ENCODE results near the gene SMC3. TPM values are rescaled to one million over a fixed set of nuclear protein-coding genes. Genes with fewer than 3 reads are reported as not detected.
"Not testable (repeated sequence)": the region's sequence is repeated elsewhere in the genome, so short reads cannot be mapped to it uniquely, and the experiment has no call there.

SMC3 gene
- total RNA-seq, 4 donors from 2014 or later = 35.5 to 62.0 (median 42.8) TPM

DNA sequence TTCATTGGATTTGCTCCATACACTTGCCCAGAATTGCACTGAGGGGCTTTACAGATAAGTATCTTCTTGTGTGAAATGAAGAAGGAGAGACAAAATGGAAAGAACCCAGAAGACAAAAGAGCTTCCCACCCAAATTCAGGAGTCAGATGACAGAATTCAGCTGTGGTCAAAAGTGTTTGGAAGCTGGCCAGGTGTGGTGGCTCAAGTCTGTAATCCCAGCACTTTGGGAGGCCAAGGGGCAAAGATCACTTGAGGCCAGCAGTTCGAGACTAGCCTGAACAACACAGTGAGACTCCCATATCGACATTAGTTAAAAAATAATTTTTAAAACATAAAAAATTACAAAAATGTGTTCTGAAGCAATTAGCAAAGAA lies 42.6 kb upstream of the SMC3 start:
- Histone ChIP-seq H3K27ac (no peak overlapping the region), H3K4me3 (no peak overlapping the region), H3K4me1 (peaks cover 0 to 1% (median 0%) of the 10 kb centered on the region in 3 donors), H3K27me3 (peaks cover 4% of the 10 kb centered on the region), H3K36me3 (no peaks in the 10 kb centered on the region), H3K9me3 (no peaks in the 10 kb centered on the region)
- TF ChIP-seq, protein P1, sequence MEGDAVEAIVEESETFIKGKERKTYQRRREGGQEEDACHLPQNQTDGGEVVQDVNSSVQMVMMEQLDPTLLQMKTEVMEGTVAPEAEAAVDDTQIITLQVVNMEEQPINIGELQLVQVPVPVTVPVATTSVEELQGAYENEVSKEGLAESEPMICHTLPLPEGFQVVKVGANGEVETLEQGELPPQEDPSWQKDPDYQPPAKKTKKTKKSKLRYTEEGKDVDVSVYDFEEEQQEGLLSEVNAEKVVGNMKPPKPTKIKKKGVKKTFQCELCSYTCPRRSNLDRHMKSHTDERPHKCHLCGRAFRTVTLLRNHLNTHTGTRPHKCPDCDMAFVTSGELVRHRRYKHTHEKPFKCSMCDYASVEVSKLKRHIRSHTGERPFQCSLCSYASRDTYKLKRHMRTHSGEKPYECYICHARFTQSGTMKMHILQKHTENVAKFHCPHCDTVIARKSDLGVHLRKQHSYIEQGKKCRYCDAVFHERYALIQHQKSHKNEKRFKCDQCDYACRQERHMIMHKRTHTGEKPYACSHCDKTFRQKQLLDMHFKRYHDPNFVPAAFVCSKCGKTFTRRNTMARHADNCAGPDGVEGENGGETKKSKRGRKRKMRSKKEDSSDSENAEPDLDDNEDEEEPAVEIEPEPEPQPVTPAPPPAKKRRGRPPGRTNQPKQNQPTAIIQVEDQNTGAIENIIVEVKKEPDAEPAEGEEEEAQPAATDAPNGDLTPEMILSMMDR (IDR thresholded peaks at IDR 0.05) = no peak
- TF ChIP-seq POLR2AphosphoS5 (IDR thresholded peaks at IDR 0.05) (no peak), POLR2A (IDR thresholded peaks at IDR 0.05) (no peak), EP300 (IDR thresholded peaks at IDR 0.05) (no peak)
- WGBS, 2 donors (ENCODE audit: low coverage in 1 of 2) = 20 to 63% methylated on average over 1 to 2 of the region's 2 CpGs
- ATAC-seq = no peak

DNA sequence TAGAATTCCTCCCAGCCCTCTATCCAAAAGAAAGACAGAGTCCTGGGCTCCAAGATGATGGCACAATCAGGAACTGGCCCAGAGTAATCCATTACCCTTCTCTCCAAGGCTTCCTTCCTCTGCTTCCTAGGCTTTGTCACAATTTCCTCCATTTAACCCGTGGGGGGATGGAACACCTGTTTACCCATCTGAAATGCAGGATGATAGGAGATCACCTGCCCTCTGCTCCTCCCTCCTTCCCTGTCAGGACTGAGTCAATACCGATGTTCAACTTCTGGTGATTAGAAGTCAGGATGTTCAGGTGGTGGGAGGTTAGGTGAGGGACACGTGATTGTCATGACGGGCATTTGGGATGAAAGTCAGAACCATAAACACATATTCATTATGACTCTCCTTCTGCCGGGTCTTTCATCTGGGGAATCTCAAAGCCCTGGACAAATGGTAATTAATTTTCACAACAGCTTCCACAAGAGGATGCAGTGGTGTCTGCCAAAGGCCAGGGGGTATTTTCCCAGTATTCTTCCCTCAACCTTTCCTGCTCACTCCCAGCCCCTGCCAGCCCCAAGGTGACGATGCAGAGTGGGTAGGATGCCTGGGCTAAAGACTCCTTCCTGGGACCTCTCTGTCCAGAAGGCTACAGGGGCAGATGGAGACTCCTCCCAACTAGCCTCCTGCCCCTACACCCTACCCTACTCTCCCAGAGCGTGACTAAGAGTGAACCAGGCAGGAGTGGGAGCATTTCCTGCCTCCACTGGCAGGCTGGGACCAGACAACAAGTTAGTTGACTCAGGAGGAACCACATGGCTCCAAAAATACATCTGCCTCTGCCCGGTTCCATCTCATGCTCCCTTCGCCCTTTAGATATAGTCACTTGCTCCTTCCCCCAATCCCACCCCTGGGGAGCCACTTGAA lies 41.9 kb upstream of the SMC3 start:
- ATAC-seq = no peak
- H3K27ac ChIP-seq = no peak overlapping the region

DNA sequence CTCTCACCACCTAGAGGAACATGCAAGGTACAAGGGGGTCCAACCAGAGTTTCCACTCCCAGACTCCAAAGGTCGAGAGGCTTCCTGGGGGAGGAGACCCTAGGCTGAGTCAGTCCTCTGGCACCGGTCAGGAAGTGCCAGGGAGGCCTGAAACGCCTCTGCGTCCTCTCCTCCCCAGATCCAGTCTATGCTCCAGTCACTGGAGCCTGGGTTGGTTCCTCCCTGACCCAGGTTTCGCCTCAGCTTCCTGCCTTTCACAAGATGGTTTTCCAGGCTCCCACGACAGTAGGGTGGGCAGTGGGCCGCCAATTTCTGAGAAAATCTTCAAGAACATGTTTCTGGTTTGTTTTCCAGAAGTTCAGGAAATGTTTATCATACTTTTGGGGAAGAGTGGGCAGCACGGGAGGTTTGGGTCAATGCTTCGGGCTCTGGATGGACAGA lies 39.7 kb upstream of the SMC3 start:
- TF ChIP-seq, protein P1 (IDR thresholded peaks at IDR 0.05) = no peak
- TF ChIP-seq POLR2AphosphoS5 (IDR thresholded peaks at IDR 0.05) (no peak), POLR2A (IDR thresholded peaks at IDR 0.05) (no peak), EP300 (IDR thresholded peaks at IDR 0.05) (no peak)
- no peaks in the 10 kb centered on the region for H3K36me3 ChIP-seq
- WGBS, 2 donors (ENCODE audit: low coverage in 1 of 2) = no CpG with 5 or more reads among the region's 9 CpGs
- H3K9me3 ChIP-seq = no peaks in the 10 kb centered on the region
- H3K4me1 ChIP-seq = peaks cover 0 to 9% (median 6%) of the 10 kb centered on the region in 3 donors
- H3K27ac ChIP-seq = no peak overlapping the region
- H3K27me3 ChIP-seq = peaks cover 31% of the 10 kb centered on the region
- no peak for ATAC-seq
- no peak overlapping the region for H3K4me3 ChIP-seq

More for the DNA sequence above, 41.9 kb upstream of the SMC3 start:
- TF ChIP-seq EP300 (IDR thresholded peaks at IDR 0.05) (no peak), POLR2AphosphoS5 (IDR thresholded peaks at IDR 0.05) (no peak), POLR2A (IDR thresholded peaks at IDR 0.05) (no peak)
- TF ChIP-seq, protein P1 (IDR thresholded peaks at IDR 0.05) = no peak
- 48 to 54% methylated on average over 5 to 7 of the region's 9 CpGs for WGBS, 2 donors (ENCODE audit: low coverage in 1 of 2)
- H3K4me3 ChIP-seq = no peak overlapping the region
- H3K4me1 ChIP-seq = peaks cover 0 to 9% (median 6%) of the 10 kb centered on the region in 3 donors
- peaks cover 12% of the 10 kb centered on the region for H3K27me3 ChIP-seq
- H3K36me3 ChIP-seq = no peaks in the 10 kb centered on the region
- H3K9me3 ChIP-seq = no peaks in the 10 kb centered on the region

DNA sequence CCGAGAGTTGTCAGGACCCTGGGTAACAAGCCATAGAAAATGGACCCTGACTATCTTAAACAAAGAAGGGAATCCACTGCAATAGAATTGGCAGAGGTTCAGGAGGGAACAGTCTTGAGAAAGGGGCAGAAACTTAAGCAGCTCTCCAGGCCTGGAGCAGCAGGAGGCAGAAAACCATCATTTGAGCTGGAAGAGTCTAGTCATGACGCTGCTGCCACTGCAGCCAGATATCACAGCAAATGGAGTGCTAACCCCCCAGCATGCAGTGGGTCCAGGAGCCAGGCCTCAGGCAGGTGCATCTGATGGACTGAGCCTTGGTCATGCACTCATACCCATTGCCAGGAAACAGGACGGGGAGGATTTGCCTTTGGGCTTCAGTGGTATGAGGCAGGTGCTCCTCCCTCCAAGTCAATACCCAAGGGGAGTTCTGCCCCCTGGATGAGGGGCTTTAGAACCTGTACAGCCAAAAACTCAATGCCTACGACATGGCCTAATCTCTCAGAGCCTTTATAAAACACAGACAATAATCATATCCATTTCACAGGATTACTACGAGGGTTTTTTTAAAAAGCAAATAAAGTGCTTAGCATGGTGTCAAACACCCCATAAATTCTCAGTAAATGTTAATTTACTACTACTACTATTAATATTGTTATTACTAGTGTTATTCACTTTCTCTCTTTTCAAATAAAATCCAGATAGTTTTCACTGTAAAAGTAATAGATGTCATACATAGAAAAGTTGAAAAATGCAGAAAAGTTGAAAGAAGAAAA lies 39.1 kb upstream of the SMC3 start:
- TF ChIP-seq POLR2AphosphoS5 (IDR thresholded peaks at IDR 0.05) = no peak
- TF ChIP-seq, protein P1 (IDR thresholded peaks at IDR 0.05) = no peak
- no peak for TF ChIP-seq POLR2A (IDR thresholded peaks at IDR 0.05)
- TF ChIP-seq EP300 (IDR thresholded peaks at IDR 0.05) = no peak
- Histone ChIP-seq H3K9me3 (no peaks in the 10 kb centered on the region), H3K36me3 (no peaks in the 10 kb centered on the region), H3K4me1 (peaks cover 0 to 9% (median 6%) of the 10 kb centered on the region in 3 donors), H3K4me3 (no peak overlapping the region), H3K27me3 (peaks cover 38% of the 10 kb centered on the region), H3K27ac (no peak overlapping the region)
- no peak for ATAC-seq
- 57% methylated on average over 2 to 3 of the region's 5 CpGs for WGBS, 2 donors (ENCODE audit: low coverage in 1 of 2)

DNA sequence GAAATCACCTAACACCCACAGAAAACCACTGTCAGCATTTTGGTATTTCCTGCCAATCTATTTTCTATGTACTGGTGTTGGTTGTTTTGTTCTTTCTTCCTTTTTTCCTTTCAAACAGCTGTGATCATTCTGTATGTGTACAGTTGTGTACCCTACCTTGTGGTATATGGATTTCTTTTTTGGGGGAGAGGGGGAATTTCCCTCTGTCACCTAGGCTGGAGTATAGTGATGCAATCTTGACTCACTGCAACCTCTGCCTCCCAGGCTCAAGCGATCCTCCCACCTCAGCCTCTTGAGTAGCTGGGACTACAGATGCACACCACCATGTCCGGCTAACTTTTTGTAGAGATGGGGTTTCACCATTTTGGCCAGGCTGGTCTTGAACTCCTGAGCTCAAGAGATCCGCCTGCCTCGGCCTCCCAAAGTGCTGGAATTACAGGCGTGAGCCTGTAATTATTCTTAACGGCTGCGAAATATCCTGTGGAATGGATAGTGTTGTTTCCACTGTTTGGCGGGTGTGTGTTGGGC lies 38.4 kb upstream of the SMC3 start:
- 81% methylated on average over 3 of the region's 8 CpGs; no CpG with 5 or more reads in 1 of the 2 donors for WGBS, 2 donors (ENCODE audit: low coverage in 1 of 2)
- not testable (repeated sequence) for H3K4me3 ChIP-seq, H3K27ac ChIP-seq, ATAC-seq, H3K36me3 ChIP-seq, H3K9me3 ChIP-seq, H3K4me1 ChIP-seq
- peaks cover 38% of the 10 kb centered on the region for H3K27me3 ChIP-seq
